SIG-M5 (cell line): Measurements from ENCODE around the gene ALPI.
"Not testable (repeated sequence)": the region's sequence is repeated elsewhere in the genome, so short reads cannot be mapped to it uniquely, and the experiment has no call there.

ENCODE experiments used
- DNase-seq: peaks from one replicate; lab custom pipeline; 2025; lab: John Stamatoyannopoulos, UW

Gene ALPI

DNA sequence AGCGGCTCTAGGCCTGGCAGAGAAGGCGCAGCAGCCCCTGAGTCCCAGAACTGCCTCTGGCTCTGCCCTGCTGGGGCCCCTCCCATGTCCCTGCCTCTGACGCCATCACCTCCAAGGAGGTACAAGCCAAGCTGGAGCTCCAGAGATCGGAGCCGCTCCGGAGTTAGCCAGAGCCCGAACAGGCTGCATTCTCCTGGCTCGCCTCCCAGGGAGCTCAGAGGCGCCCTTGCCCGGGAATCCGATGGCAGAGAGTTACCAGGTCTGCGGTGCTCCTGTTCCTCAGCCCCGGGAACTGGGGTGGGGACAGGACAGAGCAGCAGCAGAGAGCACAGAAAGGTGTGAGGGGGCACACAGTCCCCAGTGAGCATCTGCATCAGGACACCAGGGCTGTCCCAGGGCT lies 12.9 kb upstream of the ALPI start:
- not testable (repeated sequence) for DNase-seq

GRCh38 chr2:232443669-232444408 lies 12.1 kb upstream of the ALPI start:
- not testable (repeated sequence) for DNase-seq

DNA sequence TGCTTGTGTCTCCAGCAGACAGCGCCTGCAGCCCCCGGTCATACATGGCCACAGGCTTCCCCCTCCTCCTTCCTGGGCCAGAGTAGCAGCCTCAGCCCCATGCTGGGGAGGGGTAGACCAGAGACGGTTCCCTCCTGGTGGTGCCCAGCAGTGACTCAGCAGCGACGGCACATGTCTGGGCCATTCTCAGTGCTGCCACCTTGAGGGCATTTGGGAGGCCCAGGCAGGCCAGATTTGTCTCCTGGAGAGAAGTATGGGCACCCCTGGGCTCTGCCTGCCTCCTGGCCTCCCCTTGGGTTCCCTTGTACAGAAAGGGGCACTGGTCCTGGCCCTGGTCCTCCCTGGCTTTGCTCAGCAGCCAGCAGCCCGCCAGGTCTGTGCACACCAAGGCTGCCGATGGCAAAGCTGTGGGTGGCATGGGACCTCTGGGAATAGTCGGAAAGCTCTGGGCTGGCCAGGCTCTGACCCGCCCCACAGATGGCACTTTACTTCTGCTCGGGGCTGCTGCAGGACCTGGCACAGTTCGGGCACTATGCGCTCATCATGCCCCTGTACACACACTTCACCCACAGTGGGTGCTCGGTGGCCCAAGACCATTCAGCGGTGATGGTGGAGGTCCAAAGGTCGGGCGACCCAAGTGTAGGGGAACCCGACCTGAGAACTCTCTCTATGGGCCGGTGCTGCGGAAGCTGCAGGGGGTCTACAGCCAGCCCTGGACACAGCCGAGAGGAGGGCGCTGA lies 11.4 kb upstream of the ALPI start:
- no peak for DNase-seq

DNA sequence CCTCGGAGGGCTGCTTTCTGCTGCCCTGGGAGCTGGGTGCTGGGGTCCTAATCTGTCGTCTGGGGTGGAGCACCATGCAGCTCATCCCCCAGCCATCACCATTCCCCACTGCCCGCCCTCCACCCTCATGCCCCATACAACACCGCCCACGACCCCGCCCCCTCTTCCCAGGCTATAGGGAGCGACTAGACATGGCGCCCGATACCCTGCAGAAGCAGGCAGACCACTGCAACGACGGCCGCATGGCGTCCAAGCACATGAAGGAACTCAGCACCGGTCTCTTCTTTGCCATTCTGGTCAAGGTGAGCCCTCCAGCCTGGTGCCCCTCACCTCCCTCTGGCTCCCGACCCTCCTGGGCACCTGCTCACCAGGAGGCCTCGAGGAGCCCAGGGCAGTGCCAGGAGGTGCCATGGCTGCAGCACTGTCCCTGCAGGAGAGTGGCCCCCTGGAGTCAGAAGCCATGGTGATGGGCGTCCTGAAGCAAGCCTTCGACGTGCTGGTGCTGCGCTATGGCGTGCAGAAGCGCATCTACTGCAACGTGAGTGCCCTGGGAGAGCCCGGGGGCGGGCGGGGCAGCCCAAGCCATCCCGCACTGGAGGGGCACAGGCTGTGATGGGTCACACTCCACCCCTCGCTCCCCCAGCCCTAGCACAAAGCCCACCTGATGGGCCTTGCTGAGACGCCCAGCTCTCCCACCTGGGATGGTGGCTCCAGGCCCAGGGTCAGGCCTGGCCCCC lies 10.6 kb upstream of the ALPI start:
- not testable (repeated sequence) for DNase-seq

DNA sequence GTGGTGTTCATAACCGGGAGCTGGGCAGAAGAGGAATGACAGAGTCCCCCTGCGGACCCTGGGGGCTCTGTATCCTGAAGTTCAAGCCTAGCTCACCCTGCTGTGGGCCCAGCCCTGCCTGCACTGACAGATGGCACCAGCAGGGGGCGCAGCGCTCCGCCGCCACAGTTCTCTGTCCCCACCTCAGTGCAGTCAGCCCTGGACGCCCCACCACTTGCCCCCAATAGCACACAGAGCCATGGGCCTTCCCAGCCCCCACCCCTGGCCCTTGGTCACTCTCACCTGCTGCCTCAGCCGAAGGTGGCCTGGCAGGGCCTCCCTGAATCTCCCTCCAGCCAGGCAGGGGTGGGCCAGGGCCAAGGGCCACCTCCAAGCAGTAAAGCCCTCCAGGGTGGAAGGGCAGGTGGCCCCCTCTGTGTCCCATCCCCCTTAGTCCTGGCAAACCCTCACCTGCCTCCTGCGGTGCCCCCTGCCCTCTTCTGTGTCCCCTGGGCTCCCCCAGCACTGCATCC lies 9.6 kb upstream of the ALPI start:
- DNase-seq: not testable (repeated sequence)

DNA sequence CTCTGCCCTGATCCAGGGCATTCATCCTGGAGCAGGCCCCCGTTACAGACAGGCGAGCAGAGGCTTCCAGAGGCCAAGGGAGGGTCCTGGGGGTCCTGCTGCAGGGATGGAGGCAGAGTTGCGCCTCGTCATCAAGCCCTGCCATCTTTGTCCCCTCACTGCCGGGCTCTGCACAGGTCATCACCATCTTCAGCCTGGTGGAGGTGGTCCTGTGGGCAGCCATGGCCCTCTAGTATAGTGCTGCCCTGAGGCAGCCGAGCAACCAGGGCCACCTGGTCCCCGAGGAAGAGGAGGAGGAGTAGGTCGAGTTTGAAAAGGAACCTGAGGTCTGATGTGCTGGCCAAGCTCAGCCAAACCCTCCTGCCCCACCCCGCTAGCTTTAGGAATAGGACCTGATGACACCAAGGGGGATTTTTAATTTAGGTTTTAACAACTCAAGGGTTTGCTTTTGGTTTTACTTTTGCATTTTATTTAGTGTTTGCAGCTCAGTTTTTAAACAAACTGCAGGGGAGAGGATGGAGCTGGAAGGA lies 8.8 kb upstream of the ALPI start:
- no peak for DNase-seq

GRCh38 chr2:232447638-232448303 lies 8.2 kb upstream of the ALPI start:
- DNase-seq: no peak

DNA sequence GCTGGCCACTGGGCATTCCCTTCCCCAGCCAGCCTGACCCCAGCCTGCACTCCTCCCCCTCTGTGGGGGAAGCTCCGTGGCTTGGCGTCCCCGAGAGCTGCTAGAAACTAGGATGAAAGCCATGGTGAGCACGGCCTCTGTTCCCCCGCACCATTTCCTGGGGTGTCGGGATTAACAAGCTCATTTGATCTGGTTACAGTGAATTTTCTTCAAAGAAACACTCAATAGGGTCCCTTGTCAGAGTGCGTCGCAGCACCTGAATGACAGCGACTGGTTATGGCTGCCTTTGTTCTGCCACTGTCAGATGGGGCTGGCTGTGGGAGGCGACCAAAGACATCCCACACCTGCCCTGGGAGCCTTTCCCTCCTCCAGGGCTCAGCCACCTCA lies 7.7 kb upstream of the ALPI start:
- DNase-seq: no peak

- no peak for DNase-seq
These were observed 6.0 kb upstream of the ALPI start for GRCh38 chr2:232449964-232450363.

GRCh38 chr2:232451645-232452044 lies 4.3 kb upstream of the ALPI start:
- not testable (repeated sequence) for DNase-seq

DNA sequence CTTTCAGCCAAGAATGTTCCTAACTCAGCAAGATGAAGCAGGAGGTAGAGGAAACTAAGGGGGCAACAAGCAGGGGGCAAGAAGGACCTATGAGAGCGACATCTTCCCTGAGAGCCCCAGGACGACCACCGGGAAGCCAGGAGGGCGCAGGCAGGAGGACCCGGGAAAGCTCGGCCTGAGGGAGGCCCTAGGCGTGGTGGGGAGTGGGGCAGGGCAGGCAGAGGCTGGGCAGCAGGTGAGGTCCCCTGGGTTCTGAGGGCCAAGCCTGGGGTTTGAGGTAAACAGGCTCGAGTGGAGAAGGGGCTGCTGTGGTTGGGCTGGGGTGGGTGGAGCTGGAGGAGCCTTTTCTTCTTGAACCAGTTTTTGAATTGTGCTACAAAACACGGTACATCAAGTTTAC lies 1.3 kb upstream of the ALPI start:
- no peak for DNase-seq

DNA sequence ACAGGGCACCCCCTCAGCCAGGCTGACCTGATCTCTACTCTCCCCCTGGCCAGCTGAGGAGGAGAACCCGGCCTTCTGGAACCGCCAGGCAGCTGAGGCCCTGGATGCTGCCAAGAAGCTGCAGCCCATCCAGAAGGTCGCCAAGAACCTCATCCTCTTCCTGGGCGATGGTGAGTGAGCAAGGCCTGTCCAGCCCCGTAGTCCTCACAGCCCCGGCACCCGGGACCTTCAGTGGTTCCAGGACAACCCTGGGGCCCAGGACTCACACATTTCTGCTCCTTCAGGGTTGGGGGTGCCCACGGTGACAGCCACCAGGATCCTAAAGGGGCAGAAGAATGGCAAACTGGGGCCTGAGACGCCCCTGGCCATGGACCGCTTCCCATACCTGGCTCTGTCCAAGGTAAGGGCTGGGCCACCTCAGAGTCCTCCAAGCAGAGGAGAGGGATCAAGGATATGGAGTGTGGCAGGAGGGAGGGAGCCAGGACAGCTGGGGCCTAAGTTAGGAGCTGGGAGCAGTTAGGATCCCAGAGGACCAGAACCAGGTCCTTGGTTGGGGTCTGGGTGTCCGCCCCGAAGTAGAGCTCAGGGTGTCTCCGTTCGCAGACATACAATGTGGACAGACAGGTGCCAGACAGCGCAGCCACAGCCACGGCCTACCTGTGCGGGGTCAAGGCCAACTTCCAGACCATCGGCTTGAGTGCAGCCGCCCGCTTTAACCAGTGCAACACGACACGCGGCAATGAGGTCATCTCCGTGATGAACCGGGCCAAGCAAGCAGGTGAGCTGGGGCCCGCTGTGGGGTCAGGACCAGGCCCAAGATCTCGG lies 555 bp downstream of the ALPI start:
- DNase-seq: no peak

GRCh38 chr2:232457121-232458011 lies 1.4 kb downstream of the ALPI start:
- DNase-seq: no peak

- no peak for DNase-seq
These were observed 2.2 kb downstream of the ALPI start for GRCh38 chr2:232458051-232458660.

DNA sequence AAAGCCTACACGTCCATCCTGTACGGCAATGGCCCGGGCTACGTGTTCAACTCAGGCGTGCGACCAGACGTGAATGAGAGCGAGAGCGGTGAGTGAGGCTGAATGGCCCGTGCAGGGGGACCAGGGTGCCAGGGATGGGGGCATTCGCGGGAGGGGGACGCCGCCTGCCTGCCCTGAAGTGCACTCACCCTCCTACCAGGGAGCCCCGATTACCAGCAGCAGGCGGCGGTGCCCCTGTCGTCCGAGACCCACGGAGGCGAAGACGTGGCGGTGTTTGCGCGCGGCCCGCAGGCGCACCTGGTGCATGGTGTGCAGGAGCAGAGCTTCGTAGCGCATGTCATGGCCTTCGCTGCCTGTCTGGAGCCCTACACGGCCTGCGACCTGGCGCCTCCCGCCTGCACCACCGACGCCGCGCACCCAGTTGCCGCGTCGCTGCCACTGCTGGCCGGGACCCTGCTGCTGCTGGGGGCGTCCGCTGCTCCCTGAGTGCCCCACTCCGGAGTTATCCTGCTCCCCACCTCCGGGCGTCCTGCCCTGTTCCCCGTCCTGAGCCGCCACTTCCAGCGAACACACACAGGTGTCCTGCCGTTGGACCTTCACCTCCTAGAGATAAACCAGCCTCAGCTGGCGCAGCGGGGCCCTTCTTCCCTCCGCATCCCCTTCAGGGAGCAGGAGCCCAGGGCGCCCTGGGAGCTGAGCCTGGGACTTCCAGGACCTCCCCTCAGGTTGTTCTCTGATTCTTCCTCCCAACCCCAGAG lies 2.9 kb downstream of the ALPI start:
- DNase-seq: no peak

DNA sequence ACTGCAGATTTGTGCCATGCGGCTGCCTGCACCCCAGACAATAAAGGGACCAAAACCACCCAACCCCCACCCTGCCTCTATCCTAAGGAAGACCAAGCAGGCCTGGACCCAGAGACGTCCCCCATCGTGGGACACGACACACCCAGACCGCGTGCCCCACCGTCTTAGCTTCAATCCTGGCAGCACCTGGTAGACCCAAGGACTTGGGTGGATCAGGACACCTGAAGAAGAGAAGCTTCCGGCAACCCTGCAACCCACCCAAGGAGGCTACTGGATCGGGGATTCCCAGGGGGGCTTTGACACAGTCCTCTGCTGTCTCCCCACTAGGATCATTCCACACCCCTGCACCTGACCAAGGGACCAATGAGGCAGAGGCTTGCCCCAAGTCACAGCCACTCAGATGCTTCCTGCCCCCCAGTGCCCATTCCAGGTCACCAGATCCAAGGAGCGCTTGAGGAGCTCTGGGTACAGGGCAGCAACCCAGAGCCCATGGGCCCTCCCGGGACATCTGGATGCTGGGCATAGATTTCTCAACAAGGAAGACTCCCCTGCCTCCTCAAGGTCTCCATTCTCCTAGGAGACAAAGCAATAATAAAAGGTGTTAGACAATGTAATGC lies 3.6 kb downstream of the ALPI start:
- DNase-seq: no peak

DNA sequence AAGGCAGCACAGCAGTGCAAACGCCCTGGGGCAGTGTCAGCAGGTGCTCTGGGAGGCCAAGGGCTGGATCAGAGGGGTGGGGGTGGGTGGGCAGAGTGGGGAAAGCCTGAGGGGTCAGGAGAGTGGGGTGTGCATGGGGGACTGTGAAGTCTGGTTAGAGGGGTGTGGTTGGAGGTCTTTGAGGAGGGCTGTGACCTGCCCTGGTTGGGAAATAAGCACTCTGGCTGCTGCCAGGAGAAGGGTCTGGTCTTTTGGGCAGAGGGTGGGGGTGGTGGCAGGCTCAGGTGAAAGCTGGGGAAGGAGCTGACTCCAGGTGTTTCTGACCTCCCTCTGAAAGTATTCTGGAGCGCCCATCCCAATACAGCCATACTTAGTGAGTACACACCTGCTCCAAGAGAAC lies 4.2 kb downstream of the ALPI start:
- DNase-seq: no peak
